IMR-90 (cell line): Measurements from ENCODE around the gene ADPRS. TPM values are rescaled to one million over a fixed set of nuclear protein-coding genes. Genes with fewer than 3 reads are reported as not detected.

Experiments used
- ATAC-seq: fragments of 200-7000 bp; cut with Tn5 transposase; 2 replicates; pipeline ENCODE4 v1.9.1; 2020; ENCODE audit warnings: low read depth, mild to moderate bottlenecking, moderate library complexity
- BruUV-seq: library from RNA; stranded (reverse); fragments of 400-500 nt; replicated peaks from 2 replicates; lab custom pipeline; 2021; lab: Mats Ljungman, UMichigan
- CTCF ChIA-PET: fragments of 300-600 bp; formaldehyde crosslinking; extraction: SDS; loops from one replicate; lab custom pipeline; 2021; ENCODE audit warnings: antibody characterized with exemption; lab: Yijun Ruan, JAX
- POLR2A ChIA-PET: fragments of 300-600 bp; sonication (Branson Sonifier 250); formaldehyde crosslinking; loops from one replicate; lab custom pipeline; 2022; ENCODE audit warnings: antibody characterized with exemption; ENCODE audit not compliant: unreplicated experiment; lab: Charles Lee
- DNase-seq: peaks from one replicate; pipeline ENCODE4 v3.0.0; 2013
- H2AFZ ChIP-seq: replicated peaks from 2 replicates; pipeline ENCODE3; 2013; ENCODE audit warnings: low read length, mild to moderate bottlenecking; ENCODE audit not compliant: poor library complexity
- H2AK5ac ChIP-seq: 2 replicates; pipeline ENCODE4 v1.6.1; 2013; ENCODE audit warnings: low read depth, low read length, inconsistent platforms
- H2AK9ac ChIP-seq: replicated peaks from 2 replicates; pipeline ENCODE3; 2013; ENCODE audit warnings: mild to moderate bottlenecking, low read depth, low read length, moderate library complexity; ENCODE audit not compliant: poor library complexity
- H2BK120ac ChIP-seq: 2 replicates; pipeline ENCODE4 v1.6.1; 2013; ENCODE audit warnings: low read depth, low read length, inconsistent platforms
- H2BK15ac ChIP-seq: 3 replicates; pipeline ENCODE4 v1.6.1; 2013; ENCODE audit warnings: low read depth, low read length, inconsistent platforms
- H2BK20ac ChIP-seq: 2 replicates; pipeline ENCODE4 v1.6.1; 2013; ENCODE audit warnings: low read depth, mild to moderate bottlenecking, inconsistent platforms, low read length, moderate library complexity
- H2BK5ac ChIP-seq: 2 replicates; pipeline ENCODE4 v1.6.1; 2013; ENCODE audit warnings: mild to moderate bottlenecking, low read depth, low read length, inconsistent platforms; ENCODE audit not compliant: poor library complexity, severe bottlenecking
- H3K14ac ChIP-seq: replicated peaks from 2 replicates; pipeline ENCODE4 v1.6.1; 2013; ENCODE audit warnings: low read depth, low read length, inconsistent platforms
- H3K18ac ChIP-seq: 2 replicates; pipeline ENCODE4 v1.6.1; 2013; ENCODE audit warnings: low read depth, low read length, control low read depth
- H3K23ac ChIP-seq: 2 replicates; pipeline ENCODE4 v1.6.1; 2013; ENCODE audit warnings: low read depth, low read length, inconsistent platforms
- H3K27ac ChIP-seq: 2 replicates; pipeline ENCODE4 v1.5.1; 2013; ENCODE audit warnings: mild to moderate bottlenecking, control low read depth, low read length; ENCODE audit not compliant: insufficient read depth
- H3K27me3 ChIP-seq: 2 replicates; pipeline ENCODE4 v1.6.1; 2013; ENCODE audit warnings: low read length; ENCODE audit not compliant: control insufficient read depth, insufficient read depth
- H3K36me3 ChIP-seq: 2 replicates; pipeline ENCODE4 v1.6.1; 2013; ENCODE audit warnings: low read length, mixed read lengths; ENCODE audit not compliant: control insufficient read depth, insufficient read depth
- H3K4ac ChIP-seq: 2 replicates; pipeline ENCODE4 v1.6.1; 2013; ENCODE audit warnings: low read depth, low read length, inconsistent platforms
- H3K4me1 ChIP-seq: 2 replicates; pipeline ENCODE4 v1.6.1; 2013; ENCODE audit warnings: low read length, mixed read lengths; ENCODE audit not compliant: control insufficient read depth, insufficient read depth
- H3K4me2 ChIP-seq: 2 replicates; pipeline ENCODE4 v1.6.1; 2013; ENCODE audit warnings: low read depth, mild to moderate bottlenecking, control low read depth, low read length, moderate library complexity
- H3K4me3 ChIP-seq: 2 replicates; pipeline ENCODE4 v1.5.1; 2013; ENCODE audit warnings: low read depth, mild to moderate bottlenecking, control low read depth, low read length, moderate library complexity; ENCODE audit not compliant: insufficient read depth
- H3K56ac ChIP-seq: 2 replicates; pipeline ENCODE4 v1.6.1; 2013; ENCODE audit warnings: low read length, inconsistent platforms; ENCODE audit not compliant: insufficient read depth; ENCODE audit errors: extremely low read depth
- H3K79me1 ChIP-seq, 2 experiments: 2 replicates each; pipeline ENCODE4 v1.6.1; 2013; ENCODE audit warnings: low read length in 2 of 2, inconsistent platforms in 1 of 2, low read depth in 1 of 2
- H3K9ac ChIP-seq: 2 replicates; pipeline ENCODE4 v1.6.1; 2013; ENCODE audit warnings: low read depth, low read length, control low read depth
- H3K9me1 ChIP-seq: 2 replicates; pipeline ENCODE4 v1.6.1; 2013; ENCODE audit warnings: low read length, inconsistent platforms; ENCODE audit not compliant: insufficient read depth
- H3K9me3 ChIP-seq: 2 replicates; pipeline ENCODE4 v1.6.1; 2013; ENCODE audit warnings: low read length; ENCODE audit not compliant: control insufficient read depth, insufficient read depth
- H4K20me1 ChIP-seq: 2 replicates; pipeline ENCODE4 v1.6.1; 2013; ENCODE audit warnings: low read length, inconsistent platforms; ENCODE audit not compliant: insufficient read depth
- H4K5ac ChIP-seq: 2 replicates; pipeline ENCODE4 v1.6.1; 2013; ENCODE audit warnings: mild to moderate bottlenecking, low read depth, low read length, control low read depth
- H4K8ac ChIP-seq, 2 experiments: 2 replicates each; pipeline ENCODE4 v1.6.1; 2013; ENCODE audit warnings: low read depth in 2 of 2, low read length in 2 of 2, control low read depth in 1 of 2, inconsistent platforms in 1 of 2
- H4K91ac ChIP-seq: 2 replicates; pipeline ENCODE4 v1.6.1; 2013; ENCODE audit warnings: low read depth, low read length, inconsistent platforms; ENCODE audit not compliant: insufficient read depth
- BHLHE40 ChIP-seq: fragments of 150-350 bp; IDR thresholded peaks from 2 replicates; pipeline ENCODE4 v1.6.1; 2016; ENCODE audit warnings: mild to moderate bottlenecking, low read depth, low read length
- CEBPB ChIP-seq: IDR thresholded peaks from 2 replicates; pipeline ENCODE4 v1.6.1; 2012; ENCODE audit warnings: low read depth, low read length, improper control_type of control experiment
- NFE2L2 ChIP-seq: fragments of 150-350 bp; IDR thresholded peaks from 2 replicates; pipeline ENCODE4 v1.6.1; 2016; ENCODE audit warnings: low read depth, mild to moderate bottlenecking, low read length
- RAD21 ChIP-seq: IDR thresholded peaks from 2 replicates; pipeline ENCODE4 v1.6.1; 2012; ENCODE audit warnings: low read length, improper control_type of control experiment
- RFX5 ChIP-seq: IDR thresholded peaks from 2 replicates; pipeline ENCODE4 v1.8.0; 2012; ENCODE audit warnings: low read depth, mild to moderate bottlenecking, low read length, moderate library complexity
- SMC3 ChIP-seq: fragments of 150-350 bp; IDR thresholded peaks from 2 replicates; pipeline ENCODE4 v1.6.1; 2016; ENCODE audit warnings: low read depth, mild to moderate bottlenecking, antibody characterized with exemption, low read length, moderate library complexity
- WGBS, 2 experiments: methylation state at CpG; one replicate each; pipeline versions ENCODE4 v1.1.5 to v1.1.7; 2013; ENCODE audit warnings: missing lambda C conversion rate in 2 of 2; ENCODE audit not compliant: insufficient read length in 1 of 2; ENCODE audit errors: extremely low coverage in 2 of 2; 5-methylcytosine and 5-hydroxymethylcytosine counted together
- dilution Hi-C: fragments of 300-500 bp; cut with HindIII; formaldehyde crosslinking; loops from one replicate; pipeline ENCODE4 v1.14.3; 2018; ENCODE audit warnings: low sequenced_read_pairs; ENCODE audit not compliant: unreplicated experiment
- in situ Hi-C: fragments of 300-500 bp; cut with MboI; formaldehyde crosslinking; loops from 3 replicates; pipeline ENCODE4 v1.14.3; 2019; ENCODE audit warnings: low sequenced_read_pairs, inconsistent platforms, mixed read lengths
- intact Hi-C: fragments of 100-400 bp; cut with micrococcal nuclease; formaldehyde crosslinking; loops from 2 replicates; pipeline ENCODE4 v1.10.0; 2022
- polyA plus RNA-seq, 3 experiments: library from polyadenylated mRNA; depleted of rRNA; stranded (reverse); fragments of >200 nt; gene quantifications; 2 replicates each; pipeline ENCODE4 v1.2.3, GENCODE V29; 2012; ENCODE audit warnings: low replicate concordance in 1 of 3
- total RNA-seq: library from RNA; depleted of rRNA; stranded (reverse); fragments of >200 nt; gene quantifications from 2 replicates; pipeline ENCODE4 v1.2.3, GENCODE V29; 2012

ADPRS gene
- total and polyA plus RNA-seq, 2 of the 4 experiments (the other 2 are of a cell fraction) = 31.0 to 37.2 TPM

DNA sequence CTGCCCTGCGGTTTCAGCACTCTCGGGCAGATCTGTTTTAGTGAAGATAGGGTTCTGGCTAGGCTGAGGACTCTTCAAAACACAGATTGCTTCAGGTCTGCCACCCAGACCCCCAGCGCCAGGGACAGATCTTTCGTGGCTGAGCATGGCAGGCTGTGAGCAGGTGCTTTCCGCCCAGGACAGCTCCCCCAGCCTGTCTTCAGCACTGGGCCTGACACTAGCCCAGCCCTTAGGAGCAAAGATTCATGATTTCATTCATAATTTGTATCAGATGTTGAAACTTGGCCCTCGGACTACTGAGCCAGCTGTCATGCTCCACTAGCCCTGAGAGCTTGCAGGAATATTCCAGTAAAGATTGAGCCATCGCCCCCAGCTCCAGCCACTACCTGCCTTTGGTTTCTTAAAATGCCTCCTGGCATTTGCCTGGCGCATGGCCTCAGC is 5.9 kb downstream of the ADPRS start:
- Histone ChIP-seq H3K4ac (no peak overlapping the region), H3K56ac (no peak overlapping the region), H4K91ac (no peak overlapping the region), H3K4me2 (no peak overlapping the region), H2BK15ac (no peak overlapping the region), H2AK5ac (no peak overlapping the region), H3K14ac (no peak overlapping the region), H2AFZ (no peak overlapping the region), H3K4me3 (no peak overlapping the region), H4K20me1 (peaks cover 1% of the 10 kb centered on the region; the same call in 1 of the 2 replicates), H3K27ac (no peak overlapping the region), H2BK5ac (no peak overlapping the region), H3K4me1 (peaks cover under 1% of the 10 kb centered on the region; the same call in 1 of the 2 replicates), H3K23ac (no peak overlapping the region), H3K9me3 (no peaks in the 10 kb centered on the region), H3K9ac (no peak overlapping the region), H3K36me3 (peaks cover 35% of the 10 kb centered on the region), H3K18ac (no peak overlapping the region), H2AK9ac (no peak overlapping the region), H4K5ac (no peak overlapping the region), H4K8ac (no peak overlapping the region), H2BK120ac (no peak overlapping the region), H3K9me1 (no peaks in the 10 kb centered on the region), H2BK20ac (no peak overlapping the region), H3K79me1 (peaks cover 32 to 38% of the 10 kb centered on the region in 2 experiments), H3K27me3 (no peaks in the 10 kb centered on the region)
- CTCF ChIA-PET = interaction anchor here (1.1 kb wide), 1 partner anchor 55 kb away, joined by 3 read pairs; the partner anchor contains the start of gene TRAPPC3
- in situ Hi-C loops (no loop called here), intact Hi-C loops (no loop called here), dilution Hi-C loops (no loop called here)
- WGBS, 2 experiments = 80% methylated on average over 3 of the region's 8 CpGs; no CpG with 5 or more reads in 1 of the 2 experiments
- BruUV-seq = no TSS peak
- DNase-seq (no peak), ATAC-seq (no peak)
- POLR2A ChIA-PET = no interaction called here
- TF ChIP-seq RFX5 (no peak), CEBPB (no peak), BHLHE40 (no peak), RAD21 (no peak), NFE2L2 (no peak), SMC3 (no peak)
